ENCODE results near the gene RPL21.

DNA sequence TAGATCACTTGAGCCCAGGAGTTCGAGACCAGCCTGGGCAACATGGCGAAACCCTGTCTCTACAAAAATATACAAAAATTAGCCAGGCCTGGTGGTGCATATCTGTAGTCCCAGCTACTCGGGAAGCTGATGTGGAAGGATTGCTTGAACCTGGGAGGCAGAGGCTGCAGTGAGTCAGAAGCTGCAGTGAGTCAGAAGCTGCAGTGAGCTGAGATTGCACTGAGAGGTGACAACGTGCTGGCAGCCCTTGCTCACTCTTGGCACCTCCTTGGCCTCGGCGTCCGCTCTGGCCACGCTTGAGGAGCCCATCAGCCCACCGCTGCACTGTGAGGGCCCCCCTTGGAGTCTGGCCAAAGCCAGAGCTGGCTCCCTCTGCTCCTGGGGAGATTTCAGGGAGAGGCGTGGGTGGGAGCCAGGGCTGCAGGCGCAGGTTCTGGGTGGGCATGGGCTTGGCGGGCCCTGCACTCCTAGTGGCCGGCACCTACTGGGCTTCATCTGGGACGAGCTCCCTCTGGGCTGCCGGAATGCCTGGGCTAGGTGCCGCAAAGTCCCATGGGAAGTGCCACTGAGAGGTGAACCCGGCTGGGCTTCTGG is 39.5 kb upstream of the RPL21 start:
- no peak for TF ChIP-seq POLR2A (IDR thresholded peaks at IDR 0.05)
- TF ChIP-seq, protein P1, sequence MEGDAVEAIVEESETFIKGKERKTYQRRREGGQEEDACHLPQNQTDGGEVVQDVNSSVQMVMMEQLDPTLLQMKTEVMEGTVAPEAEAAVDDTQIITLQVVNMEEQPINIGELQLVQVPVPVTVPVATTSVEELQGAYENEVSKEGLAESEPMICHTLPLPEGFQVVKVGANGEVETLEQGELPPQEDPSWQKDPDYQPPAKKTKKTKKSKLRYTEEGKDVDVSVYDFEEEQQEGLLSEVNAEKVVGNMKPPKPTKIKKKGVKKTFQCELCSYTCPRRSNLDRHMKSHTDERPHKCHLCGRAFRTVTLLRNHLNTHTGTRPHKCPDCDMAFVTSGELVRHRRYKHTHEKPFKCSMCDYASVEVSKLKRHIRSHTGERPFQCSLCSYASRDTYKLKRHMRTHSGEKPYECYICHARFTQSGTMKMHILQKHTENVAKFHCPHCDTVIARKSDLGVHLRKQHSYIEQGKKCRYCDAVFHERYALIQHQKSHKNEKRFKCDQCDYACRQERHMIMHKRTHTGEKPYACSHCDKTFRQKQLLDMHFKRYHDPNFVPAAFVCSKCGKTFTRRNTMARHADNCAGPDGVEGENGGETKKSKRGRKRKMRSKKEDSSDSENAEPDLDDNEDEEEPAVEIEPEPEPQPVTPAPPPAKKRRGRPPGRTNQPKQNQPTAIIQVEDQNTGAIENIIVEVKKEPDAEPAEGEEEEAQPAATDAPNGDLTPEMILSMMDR (IDR thresholded peaks at IDR 0.05) = no peak
